NCI-H2227 (cell line): ENCODE results near the gene ABCC6.
A peak's percentile ranks its signal among the peaks of the same experiment; 100 is the strongest.
"Not testable (repeated sequence)": the region's sequence is repeated elsewhere in the genome, so short reads cannot be mapped to it uniquely, and the experiment has no call there.

Source experiments
- DNase-seq: peaks from one replicate; lab custom pipeline; 2025; ENCODE audit not compliant: unreplicated experiment; lab: John Stamatoyannopoulos, UW

The ABCC6 gene

DNA sequence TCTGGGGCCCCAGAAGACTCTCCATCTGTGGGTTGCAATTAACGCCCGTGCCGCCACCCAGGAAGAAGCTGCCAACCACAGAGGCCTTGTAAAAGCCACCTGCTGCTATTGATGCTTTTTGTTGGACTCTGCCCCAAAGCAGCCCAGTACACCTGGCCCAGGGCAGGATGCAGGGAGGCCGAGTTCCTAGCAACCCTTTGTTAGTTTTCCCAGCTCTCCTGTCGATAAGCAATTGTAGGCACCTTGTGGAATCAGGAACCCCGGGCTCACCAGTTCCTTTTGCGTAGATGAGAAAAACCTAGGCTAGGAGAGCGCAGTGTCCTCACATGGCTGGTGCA lies 103.3 kb downstream of the ABCC6 start:
- DNase-seq, result no peak

DNA sequence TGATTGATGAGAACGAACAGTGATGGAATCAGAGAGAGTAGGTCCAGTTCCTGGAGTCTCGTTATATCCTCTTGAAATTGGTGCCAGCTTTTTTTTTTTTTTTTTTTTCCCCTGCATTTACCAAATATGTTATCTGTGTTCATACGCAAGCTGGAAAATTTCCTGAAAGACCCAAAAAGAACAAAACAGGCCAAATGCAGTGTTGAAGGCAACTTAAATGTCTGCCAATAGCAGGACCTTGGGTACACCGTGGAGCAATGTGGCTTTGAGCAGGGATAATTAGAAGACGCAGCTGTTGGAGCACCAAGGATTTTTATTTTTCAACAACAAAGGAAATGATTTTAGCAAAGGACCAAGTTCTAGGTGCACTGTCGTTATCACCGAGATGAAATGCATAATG lies 105.0 kb downstream of the ABCC6 start:
- peak; percentile 33 for DNase-seq

- DNase-seq, result no peak
These were observed 106.5 kb downstream of the ABCC6 start for GRCh38 chr16:16116841-16117240.

DNA sequence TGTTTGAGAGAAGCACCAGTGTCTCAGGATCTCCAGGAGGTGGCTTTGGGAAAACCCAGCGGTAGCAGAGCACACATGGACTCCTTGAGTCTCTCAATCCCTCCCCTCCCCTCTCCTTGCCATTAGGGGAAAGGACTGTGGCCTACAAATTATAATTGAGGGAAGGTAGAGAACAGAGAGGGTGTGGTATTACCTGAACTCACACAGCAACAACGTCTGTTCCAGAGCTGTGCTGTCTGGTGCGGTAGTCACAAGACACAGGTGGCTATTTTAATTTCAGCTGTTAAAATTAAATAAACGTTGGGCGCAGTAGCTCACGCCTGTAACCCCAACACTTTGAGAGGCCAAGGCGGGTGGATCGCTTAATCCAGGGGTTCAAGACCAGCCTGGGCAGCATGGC lies 110.2 kb downstream of the ABCC6 start:
- DNase-seq, result no peak

DNA sequence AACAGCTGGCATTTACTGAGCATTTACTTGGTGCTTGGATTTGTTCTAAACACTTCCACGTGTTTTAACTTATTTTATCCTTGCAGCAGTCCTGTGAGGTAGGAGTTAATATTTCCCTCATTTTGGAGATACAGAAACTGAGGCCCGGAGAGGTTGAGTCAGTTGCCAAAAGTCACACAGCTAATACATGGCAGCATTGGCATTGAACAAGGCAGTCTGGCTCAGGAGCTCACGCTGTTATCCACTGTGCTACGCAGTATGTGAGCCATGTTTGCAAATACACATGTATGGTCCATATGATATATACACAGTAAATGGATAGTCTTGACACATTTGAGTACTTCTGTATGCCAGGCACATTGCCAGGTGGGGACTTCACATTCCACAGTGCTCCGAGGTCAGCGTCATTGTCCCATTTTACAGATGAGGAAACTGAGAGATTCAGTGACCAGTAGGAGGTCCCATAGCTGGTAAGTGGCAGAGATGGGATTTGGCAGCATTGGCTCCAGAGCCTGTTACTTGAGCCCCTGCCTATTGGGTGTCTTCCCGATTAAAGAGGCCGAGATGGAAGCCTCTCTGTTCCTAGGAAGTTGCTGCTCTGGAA lies 110.7 kb downstream of the ABCC6 start:
- DNase-seq, result no peak

- no peak for DNase-seq
These were observed 111.7 kb downstream of the ABCC6 start for GRCh38 chr16:16111639-16112038.

GRCh38 chr16:16110111-16110490 lies 113.2 kb downstream of the ABCC6 start:
- DNase-seq, result no peak

DNA sequence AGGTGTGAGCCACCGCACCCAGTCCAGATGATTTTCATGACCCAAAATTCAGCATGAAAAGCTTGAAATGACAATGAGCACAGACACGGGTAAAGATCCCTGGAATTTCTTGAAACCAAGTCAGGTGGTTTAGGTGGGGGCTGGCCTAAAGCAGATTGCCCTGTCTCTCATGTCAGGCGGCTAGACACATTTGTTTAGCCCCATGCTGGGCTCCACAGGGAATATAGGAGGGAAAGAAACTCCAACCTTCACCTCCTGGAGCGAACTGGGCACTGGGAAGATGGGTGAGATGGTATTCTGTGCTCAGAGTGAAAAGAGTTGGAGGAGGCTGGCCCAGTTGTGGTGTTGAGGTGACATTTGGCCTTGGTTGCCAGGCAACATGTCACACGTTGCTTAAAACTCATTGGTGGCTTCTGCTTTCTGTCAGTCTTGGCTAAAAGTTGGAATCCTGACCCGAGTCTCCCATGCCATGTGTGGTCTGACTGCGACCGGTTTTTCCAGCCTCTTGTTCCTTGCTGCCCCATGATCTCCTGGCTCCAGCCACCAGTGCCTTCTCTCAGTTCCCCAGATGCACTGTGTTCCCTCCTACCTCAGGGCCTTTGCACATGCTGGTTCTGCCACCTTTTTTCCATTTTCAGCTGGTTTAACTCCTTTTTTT lies 113.7 kb downstream of the ABCC6 start:
- DNase-seq, result no peak

GRCh38 chr16:16108759-16109158 lies 114.5 kb downstream of the ABCC6 start:
- peak; percentile 9 for DNase-seq

DNA sequence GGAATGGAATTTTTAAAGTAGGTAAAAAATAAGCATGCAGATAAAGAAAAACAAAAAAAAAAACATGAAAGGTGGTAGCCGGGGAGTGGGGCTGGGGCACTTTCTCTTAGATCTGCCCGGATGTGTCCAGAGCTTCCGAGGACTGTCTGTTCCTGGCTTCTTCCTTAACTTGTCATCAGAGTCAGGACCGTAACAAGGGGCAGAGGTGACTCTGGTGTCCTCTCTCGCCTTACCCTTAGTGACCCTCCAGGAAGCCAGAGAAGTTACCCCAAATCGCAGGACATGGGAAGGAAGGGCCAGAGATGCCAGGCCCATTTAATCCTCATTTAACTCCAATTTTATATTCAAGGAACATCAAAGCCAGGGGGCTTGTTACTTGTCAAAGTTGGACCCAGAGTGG lies 115.5 kb downstream of the ABCC6 start:
- no peak for DNase-seq

DNA sequence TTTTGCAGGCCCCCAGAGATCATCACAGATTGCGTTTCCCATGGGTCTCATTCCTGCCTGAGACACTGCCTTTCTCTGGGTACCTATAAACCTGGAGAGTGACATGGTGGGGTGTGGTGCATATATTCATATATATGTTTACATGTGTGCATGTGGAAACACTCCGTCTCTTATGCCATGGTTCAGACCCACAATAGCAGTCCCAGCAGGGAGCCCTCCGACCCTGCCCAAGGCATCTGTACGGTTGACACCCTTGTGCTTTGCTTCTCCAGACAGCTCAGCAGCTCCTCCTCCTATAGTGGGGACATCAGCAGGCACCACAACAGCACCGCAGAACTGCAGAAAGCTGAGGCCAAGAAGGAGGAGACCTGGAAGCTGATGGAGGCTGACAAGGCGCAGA lies 116.8 kb downstream of the ABCC6 start:
- no peak for DNase-seq

DNA sequence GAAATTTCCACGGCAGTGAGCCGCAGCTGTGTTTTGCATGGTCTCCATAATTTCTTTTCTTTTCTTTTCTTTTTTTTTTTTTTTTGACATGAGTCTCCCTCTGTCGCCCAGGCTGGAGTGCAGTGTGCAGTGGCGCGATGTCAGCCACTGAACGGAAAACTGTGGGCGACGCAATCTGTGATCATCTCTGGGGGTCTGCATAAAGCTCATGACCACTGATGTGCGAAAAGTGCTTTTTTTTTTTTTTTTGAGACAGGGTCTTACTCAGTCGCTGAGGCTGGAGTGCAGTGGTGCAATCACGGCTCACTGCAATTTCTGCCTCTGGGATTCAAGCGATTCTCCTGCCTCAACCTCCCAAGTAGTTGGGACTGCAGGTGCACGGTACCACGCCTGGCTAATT lies 117.6 kb downstream of the ABCC6 start:
- DNase-seq, result no peak

DNA sequence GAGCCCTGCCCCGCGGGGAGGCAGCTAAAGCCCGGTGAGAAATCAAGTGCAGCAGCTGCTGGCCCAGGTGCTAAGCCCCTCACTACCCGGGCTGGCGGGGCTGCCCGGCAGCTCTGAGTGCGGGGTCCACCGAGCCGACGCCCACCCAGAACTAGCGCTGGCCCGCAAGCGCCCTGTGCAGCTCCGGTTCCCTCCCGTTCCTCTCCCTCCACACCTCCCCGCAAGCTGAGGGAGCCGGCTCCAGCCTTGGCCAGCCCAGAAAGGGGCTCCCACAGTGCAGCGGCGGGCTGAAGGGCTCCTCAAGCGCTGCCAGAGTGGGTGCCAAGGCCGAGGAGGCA lies 118.5 kb downstream of the ABCC6 start:
- not testable (repeated sequence) for DNase-seq

- not testable (repeated sequence) for DNase-seq
These were observed 119.0 kb downstream of the ABCC6 start for GRCh38 chr16:16104132-16104803.

GRCh38 chr16:16102738-16103137 lies 120.6 kb downstream of the ABCC6 start:
- no peak for DNase-seq

- no peak for DNase-seq
These were observed 121.7 kb downstream of the ABCC6 start for GRCh38 chr16:16101585-16101984.

GRCh38 chr16:16100631-16101030 lies 122.7 kb downstream of the ABCC6 start:
- DNase-seq, result no peak

- no peak for DNase-seq
These were observed 124.0 kb downstream of the ABCC6 start for GRCh38 chr16:16099320-16099719.
